MCF 10A (cell line): ENCODE measurements around the gene LIN54. TPM values are rescaled to one million over a fixed set of nuclear protein-coding genes. Genes with fewer than 3 reads are reported as not detected.

Source experiments
- BruUV-seq: library from RNA; stranded (reverse); fragments of 400-500 nt; replicated peaks from 2 replicates; lab custom pipeline; 2021; lab: Mats Ljungman, UMichigan
- CTCF ChIA-PET: fragments of 300-600 bp; sonication (Branson Sonifier 250); formaldehyde crosslinking; extraction: SDS; loops from one replicate; lab custom pipeline; 2021; ENCODE audit warnings: antibody characterized with exemption, inconsistent platforms; lab: Yijun Ruan, JAX
- POLR2A ChIA-PET: fragments of 300-600, 350-650 bp; sonication (Branson Sonifier 250); formaldehyde crosslinking; extraction: SDS; loops from one replicate; lab custom pipeline; 2020; ENCODE audit warnings: antibody characterized with exemption, inconsistent platforms; lab: Yijun Ruan, JAX
- DNase-seq: peaks from one replicate; pipeline ENCODE4 v3.0.0-alpha.2; 2018; ENCODE audit not compliant: unreplicated experiment
- H3K27ac Mint-ChIP-seq: one replicate; pipeline ENCODE4 v1.8.0; 2022; ENCODE audit warnings: mild to moderate bottlenecking, low read depth, mixed read lengths; ENCODE audit not compliant: unreplicated experiment
- H3K27me3 Mint-ChIP-seq: one replicate; pipeline ENCODE4 v1.8.0; 2022; ENCODE audit warnings: mixed read lengths; ENCODE audit not compliant: insufficient read depth, unreplicated experiment
- H3K36me3 Mint-ChIP-seq: one replicate; pipeline ENCODE4 v1.8.0; 2022; ENCODE audit warnings: mild to moderate bottlenecking, moderate library complexity, mixed read lengths; ENCODE audit not compliant: insufficient read depth, unreplicated experiment
- H3K4me1 Mint-ChIP-seq: one replicate; pipeline ENCODE4 v1.8.0; 2022; ENCODE audit warnings: mixed read lengths; ENCODE audit not compliant: insufficient read depth, unreplicated experiment
- H3K4me3 Mint-ChIP-seq: one replicate; pipeline ENCODE4 v1.8.0; 2022; ENCODE audit warnings: mild to moderate bottlenecking, moderate library complexity, mixed read lengths; ENCODE audit not compliant: unreplicated experiment
- H3K9me3 Mint-ChIP-seq: one replicate; pipeline ENCODE4 v1.8.0; 2022; ENCODE audit warnings: mixed read lengths; ENCODE audit not compliant: unreplicated experiment
- CTCF ChIP-seq: fragments of 200-600 bp; IDR thresholded peaks from one replicate; pipeline ENCODE4 v1.8.0; 2022; ENCODE audit warnings: antibody characterized with exemption, mild to moderate bottlenecking; ENCODE audit not compliant: unreplicated experiment
- intact Hi-C: fragments of 100-400 bp; cut with micrococcal nuclease; formaldehyde crosslinking; loops from 2 replicates; pipeline ENCODE4 v1.14.1; 2022
- total RNA-seq: library from RNA; stranded (reverse); gene quantifications from 2 replicates; pipeline ENCODE4 v1.2.3, GENCODE V29; 2022

Gene LIN54
- total RNA-seq, 1 experiment from 2014 or later: 16.0 TPM

GRCh38 chr4:83034630-83035494, 24.2 kb upstream of the LIN54 start, which contains the start of gene COPS4:
COPS4 (plus strand) TSS chr4:83035183; CDS start chr4:83035225, 42 bp downstream.
- peak; percentile 100 for DNase-seq
- TF ChIP-seq CTCF: no peak
- Mint-ChIP-seq H3K36me3 (peaks cover 5% of the 10 kb centered on the region), H3K9me3 (no peaks in the 10 kb centered on the region), H3K4me1 (peaks cover 8% of the 10 kb centered on the region), H3K27ac (peak within 1 kb of the TSS; percentile 92), H3K27me3 (no peaks in the 10 kb centered on the region), H3K4me3 (peak within 1 kb of the TSS; percentile 96)
- CTCF ChIA-PET: interaction anchor here (0.6 to 1.4 kb wide), 11 partner anchors 14 to 248 kb away, joined by 3 to 8 read pairs (median 3); no protein-coding TSS in a partner anchor
- intact Hi-C loops: loop anchor here (1.0 to 10.0 kb wide), 2 partner anchors 22 to 660 kb away; partner anchors contain the start of gene HNRNPD
- POLR2A ChIA-PET: interaction anchor here (0.6 to 3.6 kb wide), 36 partner anchors 10 to 1548 kb away, joined by 3 to 103 read pairs (median 5); partner anchors contain the start of genes CDS1, COQ2, HELQ and HNRNPD
- BruUV-seq: no TSS peak

GRCh38 chr4:83029688-83030087, 19.1 kb upstream of the LIN54 start:
- POLR2A ChIA-PET: interaction anchor here (1.0 to 3.4 kb wide), 2 partner anchors 12 to 16 kb away, joined by 3 to 11 read pairs; no protein-coding TSS in a partner anchor
- TF ChIP-seq CTCF: no peak
- Mint-ChIP-seq H3K4me1 (no peaks in the 10 kb centered on the region), H3K4me3 (no peak overlapping the region), H3K36me3 (peaks cover 10% of the 10 kb centered on the region), H3K9me3 (peaks cover 17% of the 10 kb centered on the region), H3K27ac (no peak overlapping the region), H3K27me3 (no peaks in the 10 kb centered on the region)
- intact Hi-C loops: loop anchor here (10.0 kb wide), 1 partner anchor 655 kb away; the partner anchor contains the start of gene HNRNPD
- DNase-seq: no peak
- BruUV-seq: no TSS peak
- CTCF ChIA-PET: no interaction called here

GRCh38 chr4:83028976-83029375, 18.4 kb upstream of the LIN54 start:
- ChIA-PET POLR2A (interaction anchor here (3.4 kb wide), 1 partner anchor 16 kb away, joined by 11 read pairs; no protein-coding TSS in a partner anchor), CTCF (no interaction called here)
- no peak overlapping the region for H3K4me3 Mint-ChIP-seq
- H3K9me3 Mint-ChIP-seq: peaks cover 18% of the 10 kb centered on the region
- H3K36me3 Mint-ChIP-seq: peaks cover 10% of the 10 kb centered on the region
- no peaks in the 10 kb centered on the region for H3K27me3 Mint-ChIP-seq
- TF ChIP-seq CTCF: no peak
- no TSS peak for BruUV-seq
- intact Hi-C loops: no loop called here
- H3K4me1 Mint-ChIP-seq: no peaks in the 10 kb centered on the region
- no peak for DNase-seq
- no peak overlapping the region for H3K27ac Mint-ChIP-seq

- POLR2A ChIA-PET: no interaction called here
Measured at GRCh38 chr4:83025563-83025962, 14.9 kb upstream of the LIN54 start.

More at GRCh38 chr4:83025563-83025962, 14.9 kb upstream of the LIN54 start:
- intact Hi-C loops: no loop called here
- no peaks in the 10 kb centered on the region for H3K27me3 Mint-ChIP-seq
- peaks cover 5% of the 10 kb centered on the region for H3K36me3 Mint-ChIP-seq
- no TSS peak for BruUV-seq
- peaks cover 18% of the 10 kb centered on the region for H3K9me3 Mint-ChIP-seq
- no peak overlapping the region for H3K27ac Mint-ChIP-seq
- TF ChIP-seq CTCF: no peak
- H3K4me3 Mint-ChIP-seq: no peak overlapping the region
- H3K4me1 Mint-ChIP-seq: no peaks in the 10 kb centered on the region
- no peak for DNase-seq
- CTCF ChIA-PET: interaction anchor here (0.9 kb wide), 1 partner anchor 8 kb away, joined by 3 read pairs; no protein-coding TSS in a partner anchor
